ENCODE data around the gene SLC9A9. TPM values are rescaled to one million over a fixed set of nuclear protein-coding genes. Genes with fewer than 3 reads are reported as not detected.

SLC9A9 gene
- polyA plus RNA-seq, 3 donors: 5.8 to 6.8 (median 6.4) TPM

DNA sequence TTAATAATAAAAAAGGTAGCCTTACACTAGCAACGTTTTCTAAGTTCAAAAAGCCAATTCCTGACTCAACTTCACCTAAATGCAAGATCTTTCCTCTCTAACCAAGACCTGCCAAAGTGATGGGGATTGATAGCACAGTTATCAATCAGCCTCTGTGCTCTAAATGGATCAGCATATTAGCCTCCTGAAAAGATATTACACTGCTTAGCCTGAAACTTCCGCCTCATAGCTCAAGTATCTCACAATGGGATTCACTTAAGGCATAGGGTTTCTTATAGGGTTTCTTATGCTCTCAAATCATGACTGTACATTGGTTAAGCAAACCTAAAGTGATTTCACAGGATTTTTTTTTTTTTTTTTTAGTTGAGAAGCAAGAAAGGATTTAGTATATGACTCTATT lies 436 bp upstream of the SLC9A9 start:
- DNase-seq (ENCODE audit: low read depth in 3 of 3, low spot score in 2 of 3): no peak

DNA sequence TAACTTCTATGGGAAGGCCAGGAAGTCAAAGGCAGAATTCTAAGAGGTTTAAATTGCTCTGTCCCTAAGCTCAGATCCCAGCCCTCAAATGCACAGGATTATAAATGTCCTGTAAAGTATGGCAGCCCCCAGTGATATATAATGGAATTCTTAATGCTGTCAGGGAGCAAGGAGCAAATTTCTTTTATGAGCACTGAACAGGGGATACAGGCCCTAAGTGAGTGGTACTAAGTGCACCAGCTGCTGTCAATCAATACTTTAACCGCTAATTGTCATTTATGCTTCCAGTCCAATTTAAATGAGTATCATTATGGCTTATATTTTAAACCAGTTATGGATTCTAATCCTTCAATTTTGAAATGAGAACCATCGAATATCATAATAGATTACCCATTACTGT lies 4.7 kb downstream of the SLC9A9 start:
- DNase-seq (ENCODE audit: low read depth in 3 of 3, low spot score in 2 of 3): no peak

DNA sequence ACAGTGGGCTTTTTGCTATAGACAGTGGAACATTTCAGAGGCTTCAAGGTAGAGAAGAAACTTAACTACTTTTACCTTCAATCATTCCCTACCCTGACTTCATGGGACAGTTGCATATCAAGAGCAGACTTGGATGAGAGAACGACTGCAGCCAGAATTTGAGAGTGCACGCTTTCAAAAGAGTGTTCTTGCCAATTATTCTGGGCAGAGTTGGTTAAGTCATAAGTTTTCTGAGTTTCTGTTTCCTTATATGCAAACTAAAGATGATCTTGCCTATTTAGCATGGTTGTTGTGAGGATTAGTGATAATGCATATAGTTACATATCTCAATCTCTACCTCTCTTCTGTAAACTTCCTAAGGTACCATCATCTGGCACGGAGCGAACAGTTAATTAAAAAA lies 7.6 kb downstream of the SLC9A9 start:
- no peak for DNase-seq (ENCODE audit: low read depth in 3 of 3, low spot score in 2 of 3)

DNA sequence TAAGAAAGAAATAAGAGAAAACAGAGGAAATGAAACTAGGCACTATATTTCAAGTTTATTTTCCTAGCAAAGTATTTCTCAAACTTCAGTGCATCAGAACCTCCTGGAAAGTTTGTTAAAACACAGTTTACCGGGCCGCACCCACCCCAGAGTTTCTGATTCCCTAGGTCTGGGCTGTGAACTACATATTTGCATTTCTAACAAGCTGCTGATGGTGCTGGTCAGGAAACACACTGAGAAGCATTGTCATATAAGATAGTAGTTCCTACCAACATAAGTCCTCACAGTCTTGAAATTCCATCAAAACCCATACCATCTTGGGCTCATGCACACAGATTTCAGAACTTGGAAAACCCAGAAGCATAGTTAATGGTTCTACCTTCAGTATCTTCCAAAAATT lies 8.3 kb downstream of the SLC9A9 start:
- no peak for DNase-seq (ENCODE audit: low read depth in 3 of 3, low spot score in 2 of 3)

DNA sequence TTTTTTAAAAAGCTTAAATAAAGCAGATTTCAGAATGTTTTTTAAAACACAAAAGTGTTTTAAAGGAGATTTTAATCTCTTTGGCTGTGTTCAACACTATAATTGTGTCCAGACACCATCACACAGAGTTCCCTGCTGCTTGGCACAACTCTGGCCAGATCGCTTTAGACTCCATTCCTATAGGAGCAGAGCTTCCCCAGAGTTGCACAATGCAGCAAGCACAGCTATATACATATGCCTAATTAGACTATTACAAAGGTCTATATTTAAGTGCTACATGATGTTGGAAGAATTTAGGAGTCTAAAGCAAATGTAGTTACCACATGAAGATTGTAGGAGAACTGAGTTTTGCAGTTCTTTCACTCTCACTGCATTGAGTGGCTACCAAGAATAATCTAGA lies 11.2 kb downstream of the SLC9A9 start:
- DNase-seq (ENCODE audit: low read depth in 3 of 3, low spot score in 2 of 3): no peak

DNA sequence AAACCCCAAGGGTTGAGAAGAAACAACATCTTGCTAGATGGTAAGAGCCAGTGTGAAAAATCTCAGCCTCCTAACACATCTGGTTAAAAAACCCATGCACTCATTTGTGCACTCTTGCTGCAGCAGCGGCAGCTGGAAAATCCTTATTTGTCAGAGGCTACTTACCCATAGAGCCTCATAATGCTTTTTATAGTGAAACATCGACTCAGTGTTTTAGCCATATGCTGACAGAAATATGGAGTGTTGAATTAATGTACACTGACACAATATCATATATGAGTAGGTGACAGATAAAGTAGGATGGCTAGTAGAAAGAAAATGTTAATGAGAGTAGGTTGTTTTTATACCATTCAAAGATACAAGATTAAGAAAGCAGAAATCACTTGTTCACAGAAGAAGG lies 13.0 kb downstream of the SLC9A9 start:
- no peak for DNase-seq (ENCODE audit: low read depth in 3 of 3, low spot score in 2 of 3)

DNA sequence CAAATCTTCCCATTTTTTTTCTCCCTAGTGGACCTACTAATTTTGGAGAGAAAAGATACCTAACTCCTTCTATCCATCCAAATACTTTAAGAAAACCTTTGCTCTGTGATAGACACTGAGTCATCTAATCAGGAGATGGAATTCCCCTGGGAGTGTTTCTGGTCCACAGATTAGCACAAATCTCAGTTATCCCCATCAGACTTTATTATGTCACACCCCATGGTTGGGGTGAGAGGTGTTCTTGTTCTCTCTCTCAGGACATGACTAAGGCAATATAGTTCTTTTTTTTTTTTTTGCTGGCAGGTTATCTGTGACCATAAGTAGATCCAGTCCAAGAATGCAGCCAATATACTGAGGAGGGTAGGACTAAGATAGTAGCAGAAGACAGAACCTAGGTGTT lies 15.8 kb downstream of the SLC9A9 start:
- DNase-seq (ENCODE audit: low read depth in 3 of 3, low spot score in 2 of 3): no peak

DNA sequence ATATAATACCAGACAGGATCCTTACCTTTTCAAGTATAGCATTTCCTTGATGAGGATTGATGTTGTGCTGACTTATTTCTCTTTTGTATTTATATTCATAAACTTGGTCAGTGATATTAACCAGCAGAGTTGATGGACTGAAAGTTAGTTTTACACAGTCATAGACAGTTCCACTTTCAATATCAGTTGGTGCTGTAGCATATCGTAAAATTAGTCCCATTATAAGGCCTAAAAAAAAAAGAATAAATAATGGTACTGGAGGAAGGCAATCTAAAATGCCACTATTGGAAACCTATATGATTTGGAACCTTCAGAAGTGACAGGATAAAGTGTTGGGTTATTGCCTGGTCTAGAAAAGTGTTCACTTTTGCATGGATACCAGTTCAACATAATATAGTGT lies 16.3 kb downstream of the SLC9A9 start:
- no peak for DNase-seq (ENCODE audit: low read depth in 3 of 3, low spot score in 2 of 3)

DNA sequence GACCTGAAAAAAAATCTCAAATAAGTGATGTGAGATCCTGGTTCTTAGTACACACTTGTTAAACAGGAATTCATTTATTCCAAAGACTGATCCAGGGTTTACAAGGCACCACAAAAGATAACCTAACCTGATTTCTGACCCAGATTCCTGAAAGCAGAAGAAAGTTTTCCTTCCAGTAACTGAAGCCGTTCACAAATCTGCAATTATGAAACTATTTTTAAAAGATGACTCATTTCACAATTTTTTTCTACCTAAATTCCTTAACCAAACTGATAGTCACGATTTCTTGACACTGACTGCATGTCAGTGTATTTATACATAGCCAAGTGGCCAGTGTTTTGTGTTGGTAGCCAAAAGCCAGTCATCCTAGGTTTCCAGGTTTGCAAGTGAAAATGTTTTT lies 17.1 kb downstream of the SLC9A9 start:
- no peak for DNase-seq (ENCODE audit: low read depth in 3 of 3, low spot score in 2 of 3)

DNA sequence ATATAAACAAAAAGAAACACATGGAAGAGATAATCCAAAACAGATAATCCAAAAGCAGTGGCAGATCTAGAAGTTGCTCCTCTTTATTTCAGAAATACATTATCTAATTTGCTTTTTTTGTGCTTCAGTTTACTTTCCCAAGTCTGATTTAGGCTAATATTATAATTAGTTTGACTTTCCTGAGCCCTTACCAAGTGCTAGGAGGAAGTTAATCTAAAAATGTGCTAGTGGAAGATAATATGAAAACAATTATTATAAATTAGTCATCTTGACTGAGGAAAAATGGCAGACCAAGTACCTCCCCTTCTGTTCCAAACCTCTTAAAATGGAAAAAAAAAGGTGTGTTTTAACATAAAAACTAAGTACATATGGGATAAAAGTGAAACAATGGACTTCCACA lies 17.5 kb downstream of the SLC9A9 start:
- no peak for DNase-seq (ENCODE audit: low read depth in 3 of 3, low spot score in 2 of 3)

DNA sequence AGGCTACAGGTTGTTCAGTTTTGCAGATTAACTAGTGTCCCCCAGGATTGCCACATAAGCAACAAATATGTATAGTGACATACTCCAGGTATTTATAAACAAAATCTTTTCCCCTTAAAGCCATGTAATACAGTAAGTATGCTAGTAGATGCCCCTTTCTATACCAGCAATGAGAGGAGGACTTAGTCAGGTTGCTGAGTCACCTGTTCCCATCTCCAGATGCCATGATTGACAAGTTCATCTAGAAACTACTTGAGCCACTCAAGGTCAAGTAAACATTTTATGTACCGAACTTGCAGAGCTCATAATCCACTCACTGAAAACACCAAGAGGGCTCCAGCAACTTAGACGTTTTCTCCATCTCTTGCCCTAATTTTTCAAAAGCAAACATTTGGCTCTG lies 18.2 kb downstream of the SLC9A9 start:
- no peak for DNase-seq (ENCODE audit: low read depth in 3 of 3, low spot score in 2 of 3)

DNA sequence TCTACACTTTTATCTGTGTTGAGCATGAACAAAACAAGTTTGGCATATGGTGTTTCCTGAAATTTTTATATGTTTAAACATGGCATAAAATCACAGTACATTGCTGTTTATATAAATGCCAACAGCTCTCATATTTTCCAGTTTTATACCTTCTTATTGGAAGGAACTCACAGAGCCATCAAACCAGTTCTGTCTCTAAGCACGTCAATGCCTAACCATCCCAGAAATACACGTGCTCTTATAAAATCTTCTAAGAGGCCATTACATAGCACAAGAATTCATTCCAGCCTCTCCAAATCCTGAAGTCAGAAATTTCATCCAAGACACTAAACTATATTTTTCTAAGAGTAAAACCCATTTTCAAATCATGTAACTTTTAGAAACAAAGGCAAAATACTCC lies 20.8 kb downstream of the SLC9A9 start:
- DNase-seq (ENCODE audit: low read depth in 3 of 3, low spot score in 2 of 3): no peak

DNA sequence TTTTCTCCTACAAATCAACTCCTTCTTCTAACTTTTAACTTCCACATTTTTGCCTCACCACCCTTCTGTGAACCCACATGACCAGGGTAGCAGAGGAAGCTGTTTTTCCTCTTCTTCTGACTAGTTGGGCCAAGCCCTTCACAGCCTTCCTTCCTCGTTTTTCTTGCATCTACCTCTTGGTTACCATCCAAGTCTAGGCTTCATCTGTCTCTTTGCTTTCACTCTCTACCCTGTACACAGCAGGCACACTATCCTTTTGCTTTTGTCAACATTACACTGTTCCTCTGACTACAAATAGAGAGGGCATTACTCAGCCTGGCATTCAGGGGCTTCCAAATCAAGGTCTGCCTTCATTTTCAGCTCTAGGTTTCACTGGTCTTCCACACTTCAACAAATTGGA lies 22.0 kb downstream of the SLC9A9 start:
- no peak for DNase-seq (ENCODE audit: low read depth in 3 of 3, low spot score in 2 of 3)

DNA sequence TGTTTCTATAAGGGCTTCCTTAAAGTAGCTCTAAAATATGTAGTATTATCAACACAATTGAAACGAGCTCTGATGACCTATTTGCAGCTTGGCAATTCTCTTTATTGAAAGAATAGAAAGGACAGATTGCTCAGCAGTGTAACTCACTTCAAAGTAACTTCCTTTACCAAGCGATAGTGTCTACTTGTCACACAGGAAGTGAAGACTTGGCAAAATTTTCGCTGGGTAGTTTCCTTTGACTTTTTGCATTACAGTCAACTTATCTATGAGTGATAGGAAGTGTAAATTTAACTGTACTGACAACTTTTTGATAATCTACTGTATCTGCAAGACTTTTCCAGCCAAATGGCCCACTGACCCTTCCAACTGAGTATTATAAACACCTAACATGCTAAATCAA lies 22.8 kb downstream of the SLC9A9 start:
- no peak for DNase-seq (ENCODE audit: low read depth in 3 of 3, low spot score in 2 of 3)

DNA sequence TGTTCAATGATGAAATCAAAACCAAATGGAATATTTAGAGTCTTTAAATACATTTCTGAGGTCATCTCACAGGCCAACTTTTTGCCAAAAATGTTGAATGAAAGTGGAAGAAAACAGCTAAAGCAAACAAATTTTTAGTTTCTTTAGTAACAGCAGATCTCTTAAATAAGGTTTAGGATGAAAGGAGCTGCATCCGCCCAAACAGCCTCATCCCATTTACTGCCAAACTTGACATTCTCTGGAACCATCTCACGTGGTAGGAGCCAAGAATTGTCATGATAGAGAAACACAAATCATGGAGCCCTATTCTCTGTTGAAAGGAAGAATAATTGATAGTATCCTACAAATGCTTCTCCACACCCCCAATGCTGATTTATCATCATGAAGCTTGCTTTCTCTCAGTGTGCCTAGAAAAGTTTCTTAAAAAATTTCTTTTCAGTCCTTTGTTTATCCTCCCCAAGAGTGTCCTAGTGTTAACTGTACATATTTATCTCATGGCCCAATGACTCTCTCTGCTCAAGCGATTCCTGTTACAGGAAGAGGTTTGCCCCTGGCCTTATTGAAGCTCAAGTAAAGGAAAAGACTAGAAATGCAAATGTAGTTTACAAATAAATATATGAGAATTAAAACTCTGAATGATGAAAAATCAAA lies 23.4 kb downstream of the SLC9A9 start:
- DNase-seq (ENCODE audit: low read depth in 3 of 3, low spot score in 2 of 3): no peak

DNA sequence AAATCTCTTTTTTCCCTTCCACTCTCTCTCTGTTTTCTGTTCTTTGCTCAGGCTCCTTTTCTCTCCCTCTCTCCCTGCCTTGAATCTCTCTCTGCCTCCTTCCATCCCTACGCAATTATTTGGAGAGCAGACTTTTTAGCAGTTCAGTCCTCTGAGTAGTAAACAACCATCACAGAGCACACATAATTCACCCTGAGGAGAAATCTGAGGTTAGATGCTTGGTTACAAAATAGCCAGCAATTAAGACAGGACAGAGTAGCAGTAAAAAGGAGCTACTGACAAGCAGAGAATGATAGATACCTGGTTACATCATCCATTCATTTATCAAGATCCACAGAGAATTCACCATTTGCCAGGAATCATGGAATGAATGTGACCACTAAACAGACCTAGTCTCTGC lies 25.5 kb downstream of the SLC9A9 start:
- DNase-seq (ENCODE audit: low read depth in 3 of 3, low spot score in 2 of 3): no peak

DNA sequence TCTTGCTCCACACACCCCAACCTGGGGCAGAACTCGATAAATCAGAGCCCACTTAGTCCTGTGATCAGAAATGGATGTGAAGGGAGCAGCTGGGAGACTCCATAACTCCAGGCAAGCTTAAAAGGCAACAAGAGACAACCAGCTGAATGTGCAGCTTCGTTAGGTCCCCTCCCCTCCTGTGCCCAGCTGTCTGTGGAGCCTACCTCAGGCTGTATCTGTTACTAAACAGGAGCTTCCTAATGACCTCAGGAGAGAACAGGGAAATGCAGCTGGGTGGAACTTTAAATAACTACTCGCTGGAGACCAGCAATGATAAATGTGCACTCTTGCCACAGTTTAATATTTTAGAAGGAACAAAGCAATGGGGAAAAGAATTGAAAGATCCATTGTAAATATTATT lies 25.9 kb downstream of the SLC9A9 start:
- DNase-seq (ENCODE audit: low read depth in 3 of 3, low spot score in 2 of 3): no peak

DNA sequence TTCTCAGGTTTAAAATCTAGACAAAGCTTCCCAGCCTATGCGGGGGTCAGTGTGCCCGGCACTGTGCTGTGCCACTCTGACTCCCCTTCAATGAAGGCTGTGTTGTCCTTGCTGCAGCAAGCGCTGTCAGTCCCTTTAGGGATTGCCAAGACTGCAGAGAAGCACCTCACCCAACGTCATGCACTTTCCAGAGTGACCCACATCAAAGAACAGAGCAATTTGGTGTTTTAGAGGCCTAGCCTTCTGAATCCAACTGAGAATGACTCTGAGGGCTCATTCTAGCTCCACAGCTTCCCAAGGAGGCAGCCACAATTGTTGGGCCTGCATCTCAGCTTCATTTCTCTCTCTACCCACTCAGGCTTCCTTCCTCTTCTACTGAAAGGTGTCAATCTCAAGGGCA lies 26.4 kb downstream of the SLC9A9 start:
- no peak for DNase-seq (ENCODE audit: low read depth in 3 of 3, low spot score in 2 of 3)

DNA sequence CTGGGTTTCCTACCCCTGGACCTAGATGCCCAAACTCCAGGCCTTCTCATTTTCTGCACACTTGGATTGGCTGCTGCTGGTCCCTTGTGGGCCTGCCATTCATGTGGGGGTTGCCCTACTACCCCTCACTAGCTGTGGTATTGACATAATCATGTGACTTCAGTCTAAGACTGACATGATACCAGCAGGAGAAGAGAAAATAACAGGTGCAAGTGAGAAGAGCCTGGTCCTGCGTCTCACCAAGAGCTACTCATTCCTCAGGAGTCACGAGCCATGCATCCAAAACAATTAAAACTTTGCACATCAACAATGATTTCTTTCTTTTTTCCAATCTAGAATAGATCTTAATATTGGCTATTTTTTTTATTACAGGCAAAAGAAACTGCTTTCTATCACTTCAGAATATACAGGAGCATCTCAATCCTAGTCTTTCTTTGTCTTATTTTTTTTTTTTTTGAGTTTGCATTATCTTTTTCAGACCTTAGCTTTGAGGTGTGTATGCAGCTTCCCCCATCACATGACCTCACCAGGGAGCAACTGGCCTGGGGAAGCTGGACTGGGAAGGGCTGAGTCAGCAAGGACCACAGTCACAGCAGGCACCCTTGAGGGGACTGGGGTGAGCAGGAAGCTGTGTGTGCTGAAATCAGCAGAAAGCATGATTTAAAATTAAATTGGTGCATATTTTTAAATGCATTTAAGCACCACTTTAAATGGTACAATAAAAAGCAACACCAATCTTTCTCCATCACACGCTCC lies 27.6 kb downstream of the SLC9A9 start:
- DNase-seq (ENCODE audit: low read depth in 3 of 3, low spot score in 2 of 3): no peak

DNA sequence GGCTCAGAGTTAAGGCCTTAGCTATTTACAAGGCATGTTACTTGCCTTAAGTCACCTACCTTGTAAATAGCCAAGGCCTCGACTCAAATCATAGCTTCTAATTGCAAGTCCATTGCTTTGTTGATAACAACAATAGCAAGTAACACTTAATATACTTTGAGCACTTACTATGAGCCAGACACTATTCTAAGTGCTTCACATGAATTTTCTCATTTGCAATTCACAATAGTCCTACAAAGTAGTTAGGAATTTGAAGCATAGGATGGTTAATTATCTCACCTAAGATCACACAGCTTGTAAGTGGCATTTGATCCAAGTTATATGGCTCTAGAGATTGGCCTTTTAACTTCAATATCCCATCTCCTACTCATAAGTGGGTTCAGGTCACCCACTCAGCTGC lies 28.4 kb downstream of the SLC9A9 start:
- no peak for DNase-seq (ENCODE audit: low read depth in 3 of 3, low spot score in 2 of 3)

DNA sequence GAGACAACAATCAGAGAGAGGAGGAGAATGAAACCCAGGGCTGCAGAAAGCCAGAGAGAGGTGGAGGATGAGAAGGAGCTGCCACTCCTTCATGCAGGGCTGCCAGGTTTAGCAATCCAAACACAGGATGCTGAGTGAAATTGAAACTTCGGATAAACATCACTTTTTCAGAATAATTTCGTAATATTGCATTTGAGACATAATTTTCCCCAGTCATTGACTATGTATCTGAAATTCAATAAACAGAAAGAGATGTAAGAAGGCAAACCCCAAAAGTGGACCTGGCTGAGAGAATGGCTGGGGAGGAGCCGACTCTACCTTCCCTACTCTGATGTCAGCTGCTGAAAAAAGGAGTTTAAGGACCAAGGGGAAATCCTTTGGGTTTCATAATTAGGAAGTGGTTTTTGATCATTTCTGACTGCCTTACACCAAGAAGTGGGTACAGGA lies 33.8 kb downstream of the SLC9A9 start:
- DNase-seq (ENCODE audit: low read depth in 3 of 3, low spot score in 2 of 3): no peak

DNA sequence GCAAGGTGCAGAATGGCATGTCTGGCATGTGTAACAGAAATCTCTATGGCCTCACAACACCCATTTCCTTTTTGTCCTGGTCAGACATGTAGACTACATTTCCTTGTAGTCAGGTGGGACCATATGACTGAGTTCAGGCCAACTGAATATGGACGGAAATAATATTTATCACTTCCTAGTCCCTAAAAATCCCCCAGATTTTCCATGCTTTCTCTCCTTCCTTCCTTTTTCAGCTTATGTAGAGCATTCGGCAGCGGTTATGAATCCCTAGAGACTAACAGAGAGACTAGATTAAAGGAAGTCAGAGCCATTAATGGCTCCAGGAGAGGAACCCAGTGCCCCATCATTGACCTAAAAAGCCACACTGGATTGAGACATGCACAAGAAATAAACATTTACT lies 35.8 kb downstream of the SLC9A9 start:
- no peak for DNase-seq (ENCODE audit: low read depth in 3 of 3, low spot score in 2 of 3)

DNA sequence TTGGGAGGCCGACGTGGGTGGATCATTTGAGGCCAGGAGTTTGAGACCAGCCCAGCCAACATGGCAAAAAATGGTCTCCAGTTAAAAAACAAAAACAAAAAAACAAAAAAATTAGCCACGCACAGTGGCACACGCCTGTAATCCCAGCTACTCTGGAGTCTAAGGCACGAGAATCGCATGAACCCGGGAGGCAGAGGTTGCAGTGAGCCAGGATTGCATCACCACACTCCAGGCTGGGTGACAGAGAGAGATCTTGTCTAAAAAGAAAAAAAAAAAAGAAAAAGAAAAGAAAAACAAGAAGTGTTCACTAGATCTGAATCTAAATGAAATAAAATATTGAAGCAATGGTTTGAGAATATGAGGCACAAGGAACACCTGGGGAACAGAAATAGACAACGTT lies 36.7 kb downstream of the SLC9A9 start:
- no peak for DNase-seq (ENCODE audit: low read depth in 3 of 3, low spot score in 2 of 3)
